ENCODE results near the gene HDGFL1.

HDGFL1 gene

GRCh38 chr6:22569281-22570184 is at the start of gene HDGFL1:
TSS of gene HDGFL1 (plus strand) at chr6:22569566. CDS start at chr6:22569576, 10 bp downstream.
- no peak for DNase-seq

GRCh38 chr6:22521035-22521434 is 48.3 kb upstream of the HDGFL1 start:
- no peak for DNase-seq

GRCh38 chr6:22526736-22527135 is 42.6 kb upstream of the HDGFL1 start:
- no peak for DNase-seq

- DNase-seq = no peak
Measured at GRCh38 chr6:22529866-22530265, 39.5 kb upstream of the HDGFL1 start.

- DNase-seq = no peak
Measured at GRCh38 chr6:22530506-22530905, 38.9 kb upstream of the HDGFL1 start.

- no peak for DNase-seq
Measured at GRCh38 chr6:22536122-22536521, 33.2 kb upstream of the HDGFL1 start.

- no peak for DNase-seq
Measured at GRCh38 chr6:22544476-22544875, 24.9 kb upstream of the HDGFL1 start.

- DNase-seq = no peak
Measured at GRCh38 chr6:22545051-22545450, 24.3 kb upstream of the HDGFL1 start.

GRCh38 chr6:22546236-22546635 is 23.1 kb upstream of the HDGFL1 start:
- no peak for DNase-seq

- no peak for DNase-seq
Measured at GRCh38 chr6:22550971-22551670, 18.2 kb upstream of the HDGFL1 start.

- no peak for DNase-seq
Measured at GRCh38 chr6:22556266-22556665, 13.1 kb upstream of the HDGFL1 start.

GRCh38 chr6:22557007-22557406 is 12.4 kb upstream of the HDGFL1 start:
- no peak for DNase-seq

- no peak for DNase-seq
Measured at GRCh38 chr6:22558288-22558882, 11.0 kb upstream of the HDGFL1 start.

GRCh38 chr6:22568854-22569253 is 512 bp upstream of the HDGFL1 start:
- DNase-seq = no peak

GRCh38 chr6:22570185-22570551 is 802 bp downstream of the HDGFL1 start:
- DNase-seq = no peak

GRCh38 chr6:22575190-22575589 is 5.8 kb downstream of the HDGFL1 start:
- no peak for DNase-seq

- DNase-seq = no peak
Measured at GRCh38 chr6:22579439-22579838, 10.1 kb downstream of the HDGFL1 start.

- DNase-seq = no peak
Measured at GRCh38 chr6:22580337-22580736, 11.0 kb downstream of the HDGFL1 start.

GRCh38 chr6:22582417-22583205 is 13.2 kb downstream of the HDGFL1 start:
- no peak for DNase-seq

- DNase-seq = no peak
Measured at GRCh38 chr6:22583230-22583629, 13.9 kb downstream of the HDGFL1 start.

GRCh38 chr6:22583927-22584326 is 14.6 kb downstream of the HDGFL1 start:
- no peak for DNase-seq

- no peak for DNase-seq
Measured at GRCh38 chr6:22589118-22589517, 19.8 kb downstream of the HDGFL1 start.

GRCh38 chr6:22590423-22590822 is 21.1 kb downstream of the HDGFL1 start:
- no peak for DNase-seq
